ENCODE results near the gene PITX2.

DNA sequence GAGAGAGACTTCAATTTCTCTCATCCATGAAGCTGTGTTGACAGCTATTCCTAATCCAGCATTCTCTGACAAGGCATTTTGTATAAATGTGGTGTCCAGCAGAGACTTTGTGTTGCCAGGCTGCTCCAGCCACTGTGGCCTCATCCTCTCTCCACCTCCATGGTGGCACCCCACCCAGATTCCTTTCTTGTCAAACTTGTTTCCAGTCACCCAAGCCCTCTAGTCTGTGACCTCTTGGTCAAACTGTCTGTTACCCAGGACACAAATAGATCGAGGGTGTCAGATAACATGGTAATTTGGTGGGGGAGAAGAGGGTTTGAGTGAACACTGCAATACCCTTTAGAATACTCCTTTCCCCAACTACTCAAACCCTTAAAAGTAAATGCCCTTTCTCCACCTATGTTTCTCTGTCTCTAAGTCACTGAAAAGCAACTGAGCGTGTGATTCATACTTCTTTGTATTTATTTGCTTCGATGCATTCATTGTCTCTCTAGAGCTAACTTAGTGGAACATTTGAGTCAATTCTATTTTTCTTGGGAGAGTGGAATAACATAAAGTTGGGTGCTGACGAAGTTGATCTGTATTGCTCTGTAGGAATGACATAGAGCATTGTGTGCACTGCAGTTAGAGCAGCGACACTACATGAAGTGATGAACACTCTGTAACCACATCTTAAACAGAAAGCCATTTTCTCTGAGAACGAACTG lies 13.7 kb downstream of the PITX2 start:
- TF ChIP-seq, protein P1, sequence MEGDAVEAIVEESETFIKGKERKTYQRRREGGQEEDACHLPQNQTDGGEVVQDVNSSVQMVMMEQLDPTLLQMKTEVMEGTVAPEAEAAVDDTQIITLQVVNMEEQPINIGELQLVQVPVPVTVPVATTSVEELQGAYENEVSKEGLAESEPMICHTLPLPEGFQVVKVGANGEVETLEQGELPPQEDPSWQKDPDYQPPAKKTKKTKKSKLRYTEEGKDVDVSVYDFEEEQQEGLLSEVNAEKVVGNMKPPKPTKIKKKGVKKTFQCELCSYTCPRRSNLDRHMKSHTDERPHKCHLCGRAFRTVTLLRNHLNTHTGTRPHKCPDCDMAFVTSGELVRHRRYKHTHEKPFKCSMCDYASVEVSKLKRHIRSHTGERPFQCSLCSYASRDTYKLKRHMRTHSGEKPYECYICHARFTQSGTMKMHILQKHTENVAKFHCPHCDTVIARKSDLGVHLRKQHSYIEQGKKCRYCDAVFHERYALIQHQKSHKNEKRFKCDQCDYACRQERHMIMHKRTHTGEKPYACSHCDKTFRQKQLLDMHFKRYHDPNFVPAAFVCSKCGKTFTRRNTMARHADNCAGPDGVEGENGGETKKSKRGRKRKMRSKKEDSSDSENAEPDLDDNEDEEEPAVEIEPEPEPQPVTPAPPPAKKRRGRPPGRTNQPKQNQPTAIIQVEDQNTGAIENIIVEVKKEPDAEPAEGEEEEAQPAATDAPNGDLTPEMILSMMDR (conservative IDR thresholded peaks at IDR 0.05 in 1 of 2, IDR thresholded peaks at IDR 0.05 in 1 of 2; ENCODE audit: extremely low read depth in 1 of 2, insufficient read depth in 1 of 2, low read depth in 1 of 2, low read length in 2 of 2), result no peak
- no peak for TF ChIP-seq EZH2 (IDR thresholded peaks at IDR 0.05; ENCODE audit: borderline replicate concordance, low read length)

All from mammary epithelial cell (primary cell).